ENCODE results near the gene DACT3.

DNA sequence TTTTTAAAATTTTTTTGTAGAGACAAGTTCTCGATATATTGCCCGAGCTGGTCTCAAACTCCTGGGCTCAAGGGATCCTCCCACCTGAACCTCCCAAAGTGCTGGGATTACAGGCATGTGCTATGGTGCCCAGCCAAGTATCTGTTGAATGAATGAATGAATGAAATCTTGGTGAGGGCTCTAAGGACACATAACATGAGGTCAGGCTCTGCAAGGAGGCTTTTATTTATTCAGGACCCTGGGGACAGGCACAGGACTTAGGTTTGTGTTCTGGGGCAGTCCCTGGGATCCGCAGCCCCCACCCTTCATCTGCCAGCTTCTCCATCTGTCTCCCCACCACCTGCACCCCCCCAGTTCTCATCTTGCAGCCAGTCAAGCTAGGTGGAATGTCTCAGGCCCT is 40.7 kb downstream of the DACT3 start:
- TF ChIP-seq, protein P1, sequence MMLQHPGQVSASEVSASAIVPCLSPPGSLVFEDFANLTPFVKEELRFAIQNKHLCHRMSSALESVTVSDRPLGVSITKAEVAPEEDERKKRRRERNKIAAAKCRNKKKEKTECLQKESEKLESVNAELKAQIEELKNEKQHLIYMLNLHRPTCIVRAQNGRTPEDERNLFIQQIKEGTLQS (IDR thresholded peaks at IDR 0.05): no peak
- TF ChIP-seq MAX (IDR thresholded peaks at IDR 0.05) (no peak), RAD21 (IDR thresholded peaks at IDR 0.05) (no peak)
